Smooth muscle cell of the pulmonary artery (primary cell): ENCODE measurements around the gene PACRG. TPM values are rescaled to one million over a fixed set of nuclear protein-coding genes. Genes with fewer than 3 reads are reported as not detected.

ENCODE experiments used
- total RNA-seq: library from RNA; depleted of rRNA; stranded (reverse); fragments of >200 nt; gene quantifications from 2 replicates; pipeline ENCODE4 v1.2.3, GENCODE V29; 2014

PACRG gene
- total RNA-seq, result 0.20 TPM in 1 of 2 replicates, not detected in the other

DNA sequence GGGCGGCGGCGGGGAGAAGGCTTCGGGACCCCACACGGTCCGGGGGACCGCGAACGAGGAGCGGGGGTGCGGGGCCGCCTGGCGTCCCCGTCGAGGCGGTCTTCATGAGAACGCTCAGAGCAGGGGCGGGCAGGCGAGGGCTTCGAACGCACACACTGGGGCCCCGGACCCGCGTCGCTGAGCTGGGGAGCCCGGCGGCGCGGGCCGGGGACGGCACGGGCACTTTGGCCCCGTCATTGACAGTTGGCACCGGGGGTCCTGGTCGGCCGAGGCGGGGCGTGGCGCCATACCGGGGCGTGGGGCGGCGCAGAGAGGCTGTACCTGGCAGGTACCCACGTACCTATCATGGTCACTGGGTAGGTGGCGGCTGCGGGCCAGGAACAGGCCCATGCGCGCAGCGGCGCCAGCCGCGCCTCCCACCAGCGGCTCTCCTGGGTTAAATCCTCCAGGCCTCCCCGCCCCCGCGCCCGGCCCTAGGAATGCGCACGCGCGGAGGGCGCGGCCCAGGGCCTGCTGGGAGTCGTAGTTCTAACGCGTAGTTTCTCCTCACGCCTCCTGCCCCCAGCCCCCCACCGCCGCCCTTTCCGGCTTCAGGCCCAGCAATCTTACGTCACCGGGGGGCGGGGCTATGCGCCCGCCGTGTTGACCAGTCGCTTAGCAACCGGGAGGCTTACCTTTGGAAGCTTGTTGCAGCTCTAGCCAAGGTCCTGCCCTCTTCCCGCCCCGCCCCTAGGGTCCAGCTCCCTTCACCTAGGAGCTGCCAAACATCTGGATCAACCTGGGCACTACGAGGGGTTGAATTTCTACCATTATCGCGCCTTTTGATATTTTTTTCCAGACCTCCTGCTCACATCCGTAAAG is at the start of gene PACRG, which contains the start of gene PRKN:
TSS of gene PACRG (plus strand) at position 653 of the 861 bp plus-strand sequence.
TSS of gene PRKN (minus strand) at position 445 of the 861 bp plus-strand sequence.

Other genes with a start within 250 kb of the PACRG start
- gene PRKN, start 208 bp upstream of the PACRG start, total RNA-seq, result 1.1 and 3.0 TPM in 2 replicates